Stimulated activated CD4-positive, alpha-beta T cell treated with anti-CD3 and anti-CD28 coated beads, TNF-alpha, amount 100 ng/mL, for 4 hours (primary cell): Measurements from ENCODE around the gene ZMYND8.
"Not testable (repeated sequence)": the region's sequence is repeated elsewhere in the genome, so short reads cannot be mapped to it uniquely, and the experiment has no call there.

Experiments used
- DNase-seq, 3 experiments: peaks; one replicate each; pipeline ENCODE4 v3.0.0-alpha.2; 2020; ENCODE audit warnings: low read depth in 3 of 3

The ZMYND8 gene

DNA sequence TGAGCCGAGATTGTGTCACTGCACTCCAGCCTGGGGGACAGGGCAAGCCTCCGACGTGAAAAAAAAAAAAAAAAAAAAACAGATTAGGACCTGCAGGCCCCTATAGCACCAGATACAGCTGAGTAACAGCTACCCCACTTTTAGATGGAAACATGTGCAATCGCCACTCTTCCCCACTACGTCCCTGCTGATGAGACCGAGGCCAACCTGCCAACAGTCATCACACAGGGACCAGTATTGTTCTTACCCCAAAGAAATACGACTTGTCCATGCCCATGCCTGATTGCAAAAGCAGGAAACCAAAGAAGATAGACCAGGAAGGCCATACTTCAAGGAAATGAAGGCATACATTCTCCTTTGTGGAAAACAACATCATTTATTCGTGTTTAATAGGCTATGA lies 45.8 kb downstream of the ZMYND8 start:
- DNase-seq, result no peak

DNA sequence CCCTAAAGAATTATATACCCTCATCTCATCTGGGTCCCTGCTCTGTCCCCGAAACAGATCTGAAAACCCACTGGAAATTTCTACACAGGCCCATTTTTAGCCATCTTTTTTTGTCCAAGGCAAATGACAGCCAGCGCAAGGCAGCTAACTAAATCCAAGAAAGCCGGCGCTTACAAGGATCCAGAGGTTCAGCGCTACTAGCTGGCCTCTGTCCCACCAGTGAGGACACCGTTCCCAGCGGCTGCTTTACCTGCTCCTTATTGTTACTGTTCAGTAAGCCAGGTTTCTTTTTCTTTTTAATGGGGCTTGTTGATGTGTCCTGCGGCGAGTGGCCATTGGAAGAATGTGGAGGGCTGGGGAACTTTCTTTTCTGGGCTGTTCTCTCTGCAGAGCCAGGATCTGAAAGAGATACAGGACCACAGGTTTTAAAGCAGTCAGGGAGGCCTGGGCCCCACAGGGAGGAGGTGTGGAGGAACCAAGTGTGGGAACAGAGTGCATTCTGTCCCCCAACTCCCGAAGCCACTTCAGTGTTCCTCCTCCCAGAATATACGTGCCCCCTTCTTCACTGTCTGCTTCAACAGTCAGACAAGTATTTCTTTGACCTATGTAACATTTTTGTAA lies 46.6 kb downstream of the ZMYND8 start:
- DNase-seq, result no peak

DNA sequence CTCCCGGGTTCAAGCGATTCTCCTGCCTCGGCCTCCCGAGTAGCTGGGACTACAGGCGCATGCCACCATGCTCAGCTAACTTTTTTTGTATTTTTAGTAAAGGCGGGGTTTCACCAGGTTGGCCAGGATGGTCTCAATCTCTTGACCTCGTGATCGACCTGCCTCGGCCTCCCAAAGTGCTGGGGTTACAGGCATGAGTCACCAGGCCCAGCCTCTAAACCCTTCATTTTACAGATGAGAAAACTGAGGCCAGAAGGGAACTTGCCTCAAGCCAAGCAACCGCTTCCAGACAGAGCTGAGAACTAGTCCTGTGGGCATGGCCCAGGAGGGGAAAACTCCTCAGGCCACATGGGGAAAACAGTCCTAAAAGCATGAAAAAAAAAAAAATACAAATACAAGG lies 47.1 kb downstream of the ZMYND8 start:
- no peak for DNase-seq

DNA sequence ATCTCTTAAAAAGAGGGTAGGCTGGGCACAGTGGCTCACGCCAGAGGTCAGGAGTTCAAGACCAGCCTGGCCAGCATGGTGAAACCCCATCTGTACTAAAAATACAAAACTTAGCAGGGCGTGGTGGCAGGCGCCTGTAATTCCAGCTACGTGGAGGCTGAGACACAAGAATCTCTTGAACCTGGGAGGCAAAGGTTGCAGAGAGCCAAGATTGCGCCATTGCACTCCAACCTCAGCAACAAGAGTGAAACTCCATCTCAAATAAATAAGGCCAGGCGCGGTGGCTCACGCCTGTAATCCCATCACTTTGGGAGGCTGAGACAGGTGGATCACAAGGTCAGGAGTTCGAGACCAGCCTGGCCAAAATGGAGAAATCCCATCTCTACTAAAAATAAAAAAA lies 48.9 kb downstream of the ZMYND8 start:
- DNase-seq, result not testable (repeated sequence)

DNA sequence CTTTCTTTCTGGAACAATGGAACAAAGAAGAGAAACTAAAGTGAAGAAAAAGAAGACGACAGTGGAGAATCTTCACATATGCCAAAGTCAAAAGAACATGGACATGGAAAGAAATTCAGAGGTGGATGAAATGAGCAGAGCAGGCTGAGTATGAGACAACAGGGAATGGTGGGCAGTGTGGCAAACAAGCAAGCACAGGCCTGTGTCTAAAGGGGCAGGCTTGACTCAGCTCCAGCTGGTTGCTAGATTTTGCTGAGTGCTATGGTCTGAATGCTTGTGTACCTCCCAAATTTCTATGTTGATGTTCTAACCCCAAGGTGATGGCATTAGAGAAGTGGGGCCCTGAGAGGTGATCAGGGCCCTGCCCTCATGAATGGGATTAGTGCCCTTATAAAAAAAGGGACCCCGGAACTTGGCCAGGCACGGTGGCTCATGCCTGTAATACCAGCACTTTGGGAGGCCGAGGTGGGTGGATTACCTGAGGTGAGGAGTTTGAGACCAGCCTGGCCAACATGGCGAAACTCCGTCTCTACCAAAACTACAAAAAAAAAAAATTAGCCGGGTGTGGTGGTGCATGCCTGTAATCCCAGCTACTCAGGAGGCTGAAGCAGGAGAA lies 49.6 kb downstream of the ZMYND8 start:
- DNase-seq, result no peak

DNA sequence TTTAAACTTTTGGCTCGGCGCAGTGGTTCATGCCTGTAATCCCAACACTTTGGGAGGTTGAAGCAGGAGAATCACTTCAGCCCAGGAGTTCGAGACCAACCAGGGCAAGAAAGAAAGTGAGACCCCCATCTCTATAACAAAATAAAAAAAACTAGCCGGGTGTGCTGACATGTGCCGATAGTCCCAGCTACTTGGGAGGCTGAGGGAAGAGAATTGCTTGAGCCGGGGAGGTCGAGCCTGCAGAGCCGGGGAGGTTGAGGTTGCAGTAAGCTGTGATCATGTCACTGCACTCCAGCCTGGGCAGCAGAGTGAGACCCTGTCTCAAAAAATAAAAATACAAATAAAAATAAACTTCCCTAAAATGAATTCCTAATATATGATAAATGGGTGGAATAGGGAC lies 50.4 kb downstream of the ZMYND8 start:
- DNase-seq, result no peak

DNA sequence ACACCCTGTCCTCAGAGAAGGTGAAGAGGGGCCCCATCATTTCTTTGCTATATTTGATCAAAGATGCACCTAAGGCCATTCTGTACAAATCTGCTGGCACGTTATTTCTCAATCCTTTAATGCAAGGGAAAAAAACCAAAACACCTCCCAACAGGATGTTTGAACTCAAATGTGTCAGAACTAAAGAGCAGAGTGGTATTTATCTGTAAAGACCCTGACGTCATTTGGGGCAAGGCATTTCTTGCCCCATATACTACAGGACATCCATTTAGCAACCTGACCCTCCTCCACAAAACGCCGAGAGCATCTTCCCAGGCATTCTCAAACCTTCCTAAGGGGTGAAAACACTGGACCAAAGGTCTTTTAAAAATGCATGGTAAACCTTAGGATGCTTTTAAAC lies 50.8 kb downstream of the ZMYND8 start:
- DNase-seq, result no peak

DNA sequence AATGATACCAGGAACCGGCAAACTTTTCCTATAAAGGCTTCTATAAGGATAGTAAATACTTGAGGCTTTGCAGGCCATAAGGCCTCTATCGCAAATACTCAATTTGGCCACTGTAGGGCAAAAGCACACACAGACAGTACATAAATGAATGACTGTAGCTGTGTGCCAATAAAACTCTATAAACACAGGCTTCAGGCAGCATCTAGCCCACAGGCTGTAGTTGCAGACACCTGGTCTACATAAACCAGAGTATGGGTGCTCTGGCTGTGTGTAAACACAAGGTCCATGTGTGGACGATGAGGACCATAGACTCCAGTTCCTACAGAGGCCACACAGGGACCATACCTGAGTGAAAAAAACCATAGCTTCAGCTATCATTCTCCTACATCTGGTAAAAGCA lies 52.2 kb downstream of the ZMYND8 start:
- DNase-seq, result no peak

DNA sequence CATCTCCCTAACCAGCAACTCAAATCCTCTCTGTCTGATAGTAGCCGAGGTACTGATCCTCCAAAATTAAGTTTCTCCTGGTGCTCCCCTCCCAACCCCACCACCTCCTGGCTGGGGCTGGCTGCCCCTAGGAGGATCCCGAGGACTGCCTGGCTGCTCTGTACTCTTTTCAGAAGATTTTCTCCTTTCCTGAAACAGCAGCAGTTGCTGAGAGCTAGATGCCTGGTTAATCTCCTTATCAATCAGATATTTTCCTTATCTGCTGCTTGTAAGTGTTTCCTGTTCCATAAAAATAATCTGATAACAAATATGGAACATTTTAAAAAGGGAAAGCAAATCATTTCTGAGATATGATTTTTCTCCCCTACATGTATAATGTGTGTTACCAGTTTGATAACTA lies 52.8 kb downstream of the ZMYND8 start:
- no peak for DNase-seq

DNA sequence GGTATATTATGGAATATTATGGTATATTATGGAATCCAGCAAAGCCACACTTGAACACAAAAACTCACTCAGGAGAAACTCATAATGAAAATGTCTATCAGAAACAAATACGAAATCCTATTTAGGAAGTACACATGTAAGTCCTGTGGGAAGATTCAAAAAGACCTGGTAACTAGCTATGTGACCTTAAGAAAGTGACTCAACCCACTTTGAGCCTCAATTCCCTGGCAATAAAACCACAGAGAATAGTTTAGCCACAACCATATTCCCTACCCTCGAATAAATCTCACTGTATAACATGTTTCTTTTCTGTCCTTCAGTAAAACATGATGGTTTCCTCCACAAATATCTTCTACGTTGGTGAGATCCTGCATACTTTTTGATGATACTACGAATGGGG lies 56.4 kb downstream of the ZMYND8 start:
- no peak for DNase-seq

DNA sequence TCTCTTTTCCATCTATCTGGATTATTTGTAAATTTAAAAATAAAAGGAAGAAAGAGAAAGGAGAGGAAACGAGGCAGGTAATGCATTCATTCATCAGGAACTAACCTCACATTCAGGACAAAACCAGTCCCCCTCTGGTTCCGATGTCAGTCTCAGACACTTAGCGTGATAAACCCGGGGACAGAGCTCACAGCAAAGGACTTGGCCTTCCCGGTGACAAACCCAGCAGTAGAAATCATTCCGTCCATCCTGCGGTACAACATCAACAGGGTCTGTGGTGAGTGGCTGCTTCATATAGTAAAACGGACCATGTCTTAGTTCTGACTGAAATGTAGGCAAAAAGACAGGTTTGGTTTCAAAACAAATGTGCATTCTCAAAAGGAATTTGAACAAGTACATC lies 57.9 kb downstream of the ZMYND8 start:
- DNase-seq, result no peak

DNA sequence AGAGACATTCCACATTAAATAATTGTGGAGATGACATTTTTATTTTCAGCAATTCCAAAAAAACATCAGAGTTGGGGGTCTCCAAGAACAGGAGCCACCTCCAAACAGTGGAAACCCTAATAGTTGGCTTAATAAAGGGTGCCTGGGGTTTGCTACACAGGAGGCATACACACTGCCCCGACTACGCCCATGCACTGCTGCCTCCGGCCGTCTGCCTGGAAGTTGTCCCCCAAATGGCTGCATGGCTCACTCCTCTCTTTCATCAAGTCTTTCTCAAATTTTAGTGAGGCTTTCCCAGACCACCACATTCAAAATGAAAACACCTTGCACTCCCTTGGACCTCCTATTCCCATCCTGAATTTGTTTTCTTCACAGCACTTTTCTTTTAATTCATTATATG lies 58.8 kb downstream of the ZMYND8 start:
- DNase-seq, result no peak

DNA sequence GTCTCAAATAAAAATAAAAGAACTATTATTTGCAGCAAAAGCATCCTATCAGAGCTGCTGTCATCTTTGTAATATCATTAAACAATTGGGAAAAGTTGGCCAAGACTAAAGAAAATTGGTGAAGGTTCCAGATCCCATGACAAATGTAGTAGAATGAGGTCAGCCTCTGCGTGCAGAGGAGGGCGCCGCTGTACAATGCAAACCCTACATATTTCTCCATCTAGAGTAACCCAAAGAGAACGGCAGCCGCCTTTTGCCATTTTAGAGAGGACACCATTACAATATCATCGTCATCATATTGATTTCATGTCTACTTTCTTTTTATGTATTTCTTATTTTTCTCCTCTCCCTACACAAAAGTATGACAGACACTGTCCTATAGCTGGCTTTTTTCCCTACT lies 59.5 kb downstream of the ZMYND8 start:
- DNase-seq, result no peak

DNA sequence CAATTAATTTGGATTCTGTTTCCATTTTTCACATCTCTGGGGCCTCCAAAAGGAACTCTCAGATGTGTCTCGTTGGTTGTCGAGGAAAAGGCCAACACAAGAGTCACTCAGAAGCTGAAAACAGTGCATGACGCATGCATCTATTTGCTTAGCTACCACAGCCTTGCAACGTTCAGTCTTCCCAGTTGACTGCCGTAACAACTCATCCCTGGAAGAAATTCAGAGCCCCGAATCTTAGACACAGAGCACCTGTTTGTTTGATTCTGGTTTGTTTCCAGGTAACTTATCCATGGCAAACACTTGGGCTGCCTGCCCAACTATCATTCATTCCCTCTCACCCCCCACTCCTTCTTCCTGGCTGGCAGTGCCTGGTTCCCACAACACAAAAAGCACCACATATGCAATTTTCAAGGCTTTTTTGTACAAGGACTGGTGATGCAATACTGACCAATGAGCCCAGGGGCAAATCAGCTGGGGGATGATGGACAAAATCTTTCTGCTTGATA lies 60.5 kb downstream of the ZMYND8 start:
- no peak for DNase-seq

DNA sequence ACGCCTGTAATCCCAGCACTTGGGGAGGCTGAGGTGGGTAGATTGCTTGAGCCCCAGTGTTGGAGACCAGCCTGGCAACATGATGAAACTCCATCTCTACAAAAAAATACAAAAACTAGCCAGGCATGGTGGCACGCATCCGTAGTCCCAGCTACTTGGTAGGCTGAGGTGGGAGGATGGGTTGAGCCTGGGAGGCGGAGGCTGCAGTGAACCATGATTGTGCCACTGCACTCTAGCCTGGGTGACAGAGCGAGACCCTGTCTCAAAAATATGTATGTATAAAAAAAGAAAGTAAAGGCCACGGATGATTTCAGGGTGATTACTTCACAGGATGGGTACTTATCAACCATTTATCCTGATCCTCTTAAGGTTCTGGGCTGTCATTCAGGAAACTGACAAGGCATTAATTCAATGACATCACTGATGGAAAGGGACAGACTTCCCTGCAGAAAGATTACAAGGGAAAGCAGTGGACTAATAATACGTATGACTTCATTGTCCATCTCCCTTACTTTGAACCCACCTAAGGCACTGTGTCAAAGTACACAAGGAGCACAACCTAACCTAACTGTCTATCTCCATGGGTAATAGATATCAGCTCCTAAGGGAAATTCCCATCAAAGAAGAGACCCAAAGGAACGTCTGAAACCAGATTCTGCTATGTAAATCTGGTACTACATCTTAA lies 61.2 kb downstream of the ZMYND8 start:
- no peak for DNase-seq

DNA sequence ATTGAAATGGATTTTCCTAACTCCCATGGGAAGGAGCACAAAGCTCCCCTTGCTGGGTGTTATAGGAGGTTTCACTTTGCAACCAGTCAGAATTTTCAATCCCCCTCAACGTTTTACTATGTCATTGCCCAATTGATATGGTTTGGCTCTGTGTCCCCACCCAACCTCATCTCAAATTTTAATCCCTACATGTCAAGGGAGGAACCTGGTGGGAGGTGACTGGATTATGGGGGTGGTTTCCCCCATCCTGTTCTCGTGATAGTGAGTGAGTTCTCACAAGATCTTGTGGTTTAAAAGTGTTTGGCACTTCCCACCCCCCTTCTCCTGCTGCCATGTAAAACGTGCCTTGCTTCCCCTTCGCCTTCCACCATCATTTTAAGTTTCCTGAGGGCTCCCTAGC lies 62.9 kb downstream of the ZMYND8 start:
- DNase-seq, result no peak

DNA sequence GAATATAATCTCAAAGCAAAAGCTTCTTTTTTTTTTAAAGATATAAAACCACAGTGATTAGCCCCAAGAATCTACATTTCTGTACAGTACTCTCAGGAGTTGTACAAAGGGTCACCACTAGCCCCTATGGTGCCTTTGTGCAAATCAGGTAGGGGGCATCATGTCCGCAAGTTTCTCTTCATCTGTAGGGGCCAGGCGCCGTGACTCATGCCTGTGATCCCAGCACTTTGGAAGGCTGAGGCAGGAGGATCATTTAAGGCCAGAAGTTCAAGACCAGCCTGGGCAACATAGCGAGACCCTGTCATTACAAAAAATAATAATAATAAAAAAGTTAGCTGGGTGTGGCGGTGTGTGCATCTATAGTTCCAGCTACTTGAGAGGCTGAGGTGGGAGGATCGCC lies 63.9 kb downstream of the ZMYND8 start:
- DNase-seq, result no peak

DNA sequence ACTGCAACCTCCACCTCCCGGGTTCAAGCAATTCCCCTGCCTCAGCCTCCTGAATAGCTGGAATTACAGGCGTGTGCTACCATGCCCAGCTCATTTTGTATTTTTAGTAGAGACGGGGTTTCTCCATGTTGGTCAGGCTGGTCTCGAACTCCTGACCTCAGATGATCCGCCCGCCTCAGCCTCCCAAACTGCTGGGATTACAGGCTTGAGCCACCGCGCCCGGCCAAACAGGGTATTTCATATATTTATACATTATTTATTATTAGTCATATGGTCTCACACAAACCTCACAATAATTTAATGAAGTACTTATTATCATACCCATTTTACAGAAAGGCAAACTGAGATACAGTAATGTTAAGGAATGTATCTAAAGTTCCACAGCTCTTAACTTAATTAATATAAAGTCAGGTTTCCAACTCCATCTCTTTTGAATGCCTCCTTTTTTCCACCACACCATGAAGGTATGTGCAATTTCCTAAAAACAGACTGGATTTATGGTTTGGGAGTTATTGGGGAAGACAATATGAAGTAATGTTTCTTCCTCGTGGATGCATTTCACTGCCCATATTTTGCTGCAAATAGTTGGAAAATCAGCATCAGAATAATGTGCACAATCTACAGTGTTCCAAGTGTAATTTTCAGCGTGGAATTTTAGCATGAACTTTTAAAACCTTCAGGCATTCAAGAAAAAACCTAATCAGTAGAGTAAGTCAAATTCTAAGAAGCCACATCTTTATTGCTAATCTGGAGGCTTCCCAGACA lies 65.7 kb downstream of the ZMYND8 start:
- DNase-seq, result no peak

DNA sequence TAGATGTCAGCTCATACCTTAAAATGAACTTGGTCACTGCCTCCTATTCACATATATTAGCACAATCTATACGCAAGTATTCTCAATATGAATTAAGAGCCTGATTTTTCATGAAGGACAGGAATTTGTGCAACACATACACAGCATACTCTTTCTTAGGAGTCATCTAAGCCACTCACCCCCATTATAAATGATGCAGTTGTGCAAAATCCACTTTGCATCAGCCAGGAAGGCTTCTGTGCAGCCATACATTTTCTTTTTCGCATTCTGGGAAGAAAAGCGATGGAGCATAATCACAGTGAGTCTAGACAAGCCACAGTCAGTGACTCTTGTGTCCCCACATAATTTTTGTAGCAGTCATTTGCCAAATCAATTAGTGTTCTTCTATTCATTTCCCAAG lies 66.5 kb downstream of the ZMYND8 start:
- no peak for DNase-seq

DNA sequence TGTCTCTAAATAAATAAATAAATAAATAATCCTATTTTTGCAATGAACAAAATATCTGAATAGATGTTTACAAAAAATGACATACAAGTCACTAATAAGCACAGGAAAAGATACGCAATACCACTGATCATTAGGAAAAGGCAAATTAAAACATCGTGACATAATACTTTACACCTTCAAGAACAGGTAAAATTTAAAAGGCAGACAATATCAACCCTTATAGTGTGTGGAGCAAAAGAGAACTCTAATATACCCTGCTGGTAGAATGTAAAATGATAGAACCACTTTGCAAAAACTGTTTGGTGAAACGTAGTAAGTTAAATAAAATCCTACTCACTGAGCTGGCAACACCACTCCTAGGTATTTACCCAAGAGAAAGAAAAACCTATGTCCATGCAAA lies 67.4 kb downstream of the ZMYND8 start:
- no peak for DNase-seq

DNA sequence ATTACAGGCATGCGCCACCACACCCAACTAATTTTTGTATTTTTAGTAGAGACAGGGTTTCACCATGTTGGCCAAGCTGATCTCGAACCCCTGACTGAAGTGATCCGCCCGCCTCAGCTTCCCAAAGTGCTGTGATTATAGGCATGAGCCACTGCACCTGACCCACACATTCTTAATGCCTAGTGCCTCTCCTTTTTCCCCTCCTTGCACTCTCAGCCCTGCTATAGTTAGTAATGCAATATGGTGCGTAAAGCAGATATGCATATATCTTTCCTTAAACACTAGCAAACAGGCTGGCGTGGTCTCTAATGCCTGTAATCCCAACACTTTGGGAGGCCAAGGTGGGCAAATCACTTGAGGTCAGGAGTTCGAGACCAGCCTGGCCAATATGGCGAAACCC lies 68.0 kb downstream of the ZMYND8 start:
- DNase-seq, result not testable (repeated sequence)

DNA sequence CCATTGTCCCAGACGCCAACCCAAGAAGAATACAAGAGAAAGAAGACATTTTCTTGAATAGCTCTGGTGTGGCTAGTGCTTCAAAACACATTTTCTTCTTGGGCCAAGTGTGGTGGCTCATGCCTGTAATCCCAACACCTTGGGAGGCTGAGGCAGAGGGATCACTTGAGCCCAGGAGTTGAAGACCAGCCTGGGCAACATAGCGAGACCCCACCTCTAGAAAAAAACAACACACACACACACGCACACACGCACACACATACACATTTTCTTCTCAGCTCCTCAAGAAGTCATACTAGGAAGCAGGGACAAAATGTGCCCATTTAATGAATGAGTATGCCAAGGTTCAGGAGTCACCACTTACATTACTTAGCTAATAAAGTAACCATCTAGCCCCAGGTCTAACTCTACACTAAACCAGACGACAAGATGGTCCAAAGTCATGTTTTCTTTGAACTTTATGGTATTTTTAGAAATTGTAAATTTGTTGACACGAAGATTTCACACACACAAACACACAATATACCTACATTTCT lies 68.8 kb downstream of the ZMYND8 start:
- no peak for DNase-seq
